Lower leg skin (tissue), 4 donors: Measurements from ENCODE around the gene CHMP3. TPM values are rescaled to one million over a fixed set of nuclear protein-coding genes. Genes with fewer than 3 reads are reported as not detected.

Experiments
- DNase-seq, 2 donors: peaks; one replicate each; pipeline ENCODE4 v3.0.0-alpha.2; 2019; ENCODE audit warnings: low spot score in 2 of 2
- H3K4me3 ChIP-seq: fragments of 200-600 bp; sonication (generic); 2 replicates; pipeline ENCODE4 v1.5.1; 2017; ENCODE audit warnings: mild to moderate bottlenecking, low read depth; ENCODE audit not compliant: poor library complexity, severe bottlenecking
- POLR2A ChIP-seq, 2 donors: fragments of 450-650 bp; IDR thresholded peaks; one replicate each; pipeline ENCODE4 v1.6.1; 2016 to 2017; ENCODE audit warnings: antibody characterized with exemption in 2 of 2, mild to moderate bottlenecking in 1 of 2, moderate library complexity in 1 of 2
- WGBS, 2 donors: methylation state at CpG; one replicate each; pipeline ENCODE4 v1.1.5; 2018; 5-methylcytosine and 5-hydroxymethylcytosine counted together
- intact Hi-C: fragments of 100-400 bp; cut with DNase I; formaldehyde crosslinking; loops from one replicate; pipeline ENCODE4 v1.15.0; 2023; ENCODE audit warnings: low total_unique reads
- total RNA-seq, 4 donors: library from RNA; depleted of rRNA; stranded (reverse); fragments of >200 nt; gene quantifications; one replicate each; pipeline ENCODE4 v1.1.0, GENCODE V29; 2016
- TF ChIP-seq, protein P1 (sequence below), 3 donors: fragments of 450-650 bp; IDR thresholded peaks; one replicate each; pipeline ENCODE4 v1.5.1; 2016; ENCODE audit warnings: antibody characterized with exemption in 3 of 3, mild to moderate bottlenecking in 3 of 3, moderate library complexity in 2 of 3

The CHMP3 gene
- total RNA-seq, 4 donors from 2014 or later = 88.2 to 110 (median 97.7) TPM

DNA sequence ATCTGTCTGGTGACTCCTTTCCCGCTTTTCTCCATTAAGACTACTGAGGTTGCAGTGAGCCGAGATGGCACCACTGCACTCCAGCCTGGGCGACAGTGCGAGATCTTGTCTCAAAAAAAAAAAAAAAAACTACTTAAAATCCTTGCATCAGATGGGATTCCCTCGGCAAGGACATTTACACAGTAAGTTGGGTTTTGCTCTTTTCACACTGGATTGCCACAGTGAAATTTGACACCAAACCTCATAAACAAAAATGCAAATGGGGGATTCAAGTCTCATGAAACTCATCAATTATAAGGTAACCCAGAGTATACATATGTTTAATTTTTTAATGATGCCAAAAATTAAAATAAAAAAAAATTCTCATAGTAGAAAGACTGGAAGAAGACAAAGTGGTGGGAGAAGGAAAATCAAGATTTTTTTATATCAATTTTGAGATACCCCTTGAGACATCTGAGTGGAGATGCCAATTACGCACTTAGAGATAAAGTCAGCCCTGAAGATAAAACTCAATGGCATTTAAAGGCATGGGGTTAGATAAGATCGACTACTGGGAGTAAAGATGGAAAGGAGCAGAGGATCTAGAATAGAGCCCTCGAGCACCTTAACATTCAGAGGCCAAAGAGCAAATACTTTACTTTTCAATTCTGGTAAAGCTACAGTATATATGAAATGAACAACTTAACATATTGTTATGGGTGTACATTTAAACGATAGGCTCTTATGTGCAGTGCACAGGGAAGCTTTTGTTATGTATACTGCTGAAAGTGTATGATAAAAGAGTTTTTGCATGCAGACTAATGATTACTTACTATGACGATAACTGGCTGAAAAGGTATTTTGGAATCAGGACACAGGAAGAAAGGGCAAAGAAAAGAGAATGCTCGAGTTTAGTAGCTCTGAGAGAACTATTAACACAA is 37.6 kb downstream of the CHMP3 start:
- WGBS, 2 donors = 92 to 94% methylated on average over 11 of the region's 11 CpGs
- no peak for TF ChIP-seq POLR2A (IDR thresholded peaks at IDR 0.05)
- TF ChIP-seq, protein P1, sequence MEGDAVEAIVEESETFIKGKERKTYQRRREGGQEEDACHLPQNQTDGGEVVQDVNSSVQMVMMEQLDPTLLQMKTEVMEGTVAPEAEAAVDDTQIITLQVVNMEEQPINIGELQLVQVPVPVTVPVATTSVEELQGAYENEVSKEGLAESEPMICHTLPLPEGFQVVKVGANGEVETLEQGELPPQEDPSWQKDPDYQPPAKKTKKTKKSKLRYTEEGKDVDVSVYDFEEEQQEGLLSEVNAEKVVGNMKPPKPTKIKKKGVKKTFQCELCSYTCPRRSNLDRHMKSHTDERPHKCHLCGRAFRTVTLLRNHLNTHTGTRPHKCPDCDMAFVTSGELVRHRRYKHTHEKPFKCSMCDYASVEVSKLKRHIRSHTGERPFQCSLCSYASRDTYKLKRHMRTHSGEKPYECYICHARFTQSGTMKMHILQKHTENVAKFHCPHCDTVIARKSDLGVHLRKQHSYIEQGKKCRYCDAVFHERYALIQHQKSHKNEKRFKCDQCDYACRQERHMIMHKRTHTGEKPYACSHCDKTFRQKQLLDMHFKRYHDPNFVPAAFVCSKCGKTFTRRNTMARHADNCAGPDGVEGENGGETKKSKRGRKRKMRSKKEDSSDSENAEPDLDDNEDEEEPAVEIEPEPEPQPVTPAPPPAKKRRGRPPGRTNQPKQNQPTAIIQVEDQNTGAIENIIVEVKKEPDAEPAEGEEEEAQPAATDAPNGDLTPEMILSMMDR (IDR thresholded peaks at IDR 0.05) = no peak
- intact Hi-C loops = no loop called here
- no peak overlapping the region for H3K4me3 ChIP-seq
- no peak for DNase-seq

DNA sequence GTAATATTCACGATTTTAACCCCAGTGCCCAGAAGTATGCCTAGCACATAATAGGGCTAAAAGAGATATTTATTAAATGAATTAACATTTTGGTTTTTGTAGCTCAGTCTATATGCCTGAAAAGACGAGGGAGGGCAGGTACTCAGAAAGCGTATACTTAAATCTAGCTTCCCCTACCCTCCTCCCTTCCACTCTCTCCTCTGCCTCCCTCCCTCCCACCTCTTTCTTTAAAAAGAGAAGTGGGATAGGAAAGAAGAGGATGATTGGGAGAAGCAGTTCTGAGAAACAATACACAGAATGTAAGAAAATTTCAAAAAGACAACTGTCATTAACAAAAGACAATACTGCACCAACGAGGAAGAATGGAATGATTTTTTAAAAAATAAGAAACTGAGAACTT is 39.8 kb downstream of the CHMP3 start:
- H3K4me3 ChIP-seq = no peak overlapping the region
- 95 to 96% methylated on average over 4 of the region's 4 CpGs for WGBS, 2 donors
- intact Hi-C loops = no loop called here
- DNase-seq = no peak
- TF ChIP-seq POLR2A (IDR thresholded peaks at IDR 0.05) = no peak
- TF ChIP-seq, protein P1 (IDR thresholded peaks at IDR 0.05) = no peak

- intact Hi-C loops = no loop called here
- no peak for TF ChIP-seq POLR2A (IDR thresholded peaks at IDR 0.05)
- TF ChIP-seq, protein P1 (IDR thresholded peaks at IDR 0.05) = no peak
- no peak overlapping the region for H3K4me3 ChIP-seq
- DNase-seq = no peak
- 85 to 94% methylated on average over 2 of the region's 2 CpGs for WGBS, 2 donors
These were observed 40.5 kb downstream of the CHMP3 start for GRCh38 chr2:86522711-86523110.

GRCh38 chr2:86521922-86522321 is 41.3 kb downstream of the CHMP3 start:
- no peak overlapping the region for H3K4me3 ChIP-seq
- no peak for DNase-seq
- intact Hi-C loops = no loop called here
- no peak for TF ChIP-seq POLR2A (IDR thresholded peaks at IDR 0.05)
- TF ChIP-seq, protein P1 (IDR thresholded peaks at IDR 0.05) = no peak
- 76 to 96% methylated on average over 1 of the region's 1 CpG for WGBS, 2 donors

DNA sequence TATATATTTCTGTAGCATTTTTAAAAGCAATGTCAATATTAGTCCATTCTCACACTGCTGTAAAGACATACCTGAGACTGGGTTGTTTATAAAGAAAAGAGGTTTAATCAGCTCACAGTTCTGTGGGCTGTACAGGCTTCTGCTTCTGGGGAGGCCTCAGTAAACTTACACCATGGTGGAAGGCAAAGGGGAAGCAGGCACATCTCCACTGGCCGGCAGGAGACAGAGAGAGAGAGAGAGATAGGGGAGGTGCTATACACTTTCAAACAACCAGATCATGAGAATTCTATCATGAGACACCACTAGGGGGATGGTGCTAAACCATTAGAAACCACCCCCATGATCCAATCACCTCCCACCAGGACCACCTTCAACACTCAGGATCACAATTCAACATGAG is 43.1 kb downstream of the CHMP3 start:
- WGBS, 2 donors = 93 to 94% methylated on average over 1 of the region's 1 CpG
- no peak for TF ChIP-seq POLR2A (IDR thresholded peaks at IDR 0.05)
- TF ChIP-seq, protein P1 (IDR thresholded peaks at IDR 0.05) = no peak
- intact Hi-C loops = no loop called here
- no peak for DNase-seq
- no peak overlapping the region for H3K4me3 ChIP-seq
